Measurements from ENCODE around the gene AP1B1. TPM values are rescaled to one million over a fixed set of nuclear protein-coding genes. Genes with fewer than 3 reads are reported as not detected.

The AP1B1 gene
- total and polyA plus RNA-seq, 2 of the 4 experiments (the other 2 are of a cell fraction): 55.7 to 70.8 TPM

- peaks cover 11% of the 10 kb centered on the region; the same call in 1 of the 2 replicates for H4K20me1 ChIP-seq (ENCODE audit: insufficient read depth, low read length)
- no peak overlapping the region for H3K56ac ChIP-seq (ENCODE audit: extremely low read depth, insufficient read depth, low read length)
- no peak overlapping the region for H3K23ac ChIP-seq (ENCODE audit: low read depth, low read length)
- H3K9ac ChIP-seq (ENCODE audit: low read depth, low read length): no peak overlapping the region
- H2BK5ac ChIP-seq (ENCODE audit: low read depth, low read length, poor library complexity, severe bottlenecking): no peak overlapping the region
- no peak overlapping the region for H3K18ac ChIP-seq (ENCODE audit: low read depth, low read length)
- H3K14ac ChIP-seq (replicated peaks; ENCODE audit: low read depth, low read length): no peak overlapping the region
- no peaks in the 10 kb centered on the region for H3K9me3 ChIP-seq (ENCODE audit: control insufficient read depth, insufficient read depth, low read length)
- no peak for ATAC-seq (ENCODE audit: low read depth)
- WGBS, 2 experiments (ENCODE audit: extremely low coverage in 2 of 2, insufficient read length in 1 of 2): no CpG with 5 or more reads among the region's 4 CpGs
- no peak for DNase-seq
- no peaks in the 10 kb centered on the region for H3K27me3 ChIP-seq (ENCODE audit: control insufficient read depth, insufficient read depth, low read length)
- CTCF ChIA-PET: no interaction called here
- intact Hi-C loops (cut with micrococcal nuclease) (no loop called here), in situ Hi-C loops (cut with MboI; ENCODE audit: low sequenced_read_pairs) (no loop called here), dilution Hi-C loops (cut with HindIII; ENCODE audit: low sequenced_read_pairs, unreplicated experiment) (no loop called here)
- no peak overlapping the region for H2AK5ac ChIP-seq (ENCODE audit: low read depth, low read length)
- H4K91ac ChIP-seq (ENCODE audit: insufficient read depth, low read depth, low read length): no peak overlapping the region
- H3K4me3 ChIP-seq (ENCODE audit: insufficient read depth, low read depth, low read length): no peak overlapping the region
- H2AK9ac ChIP-seq (replicated peaks; ENCODE audit: low read depth, low read length, poor library complexity): no peak overlapping the region
- no peak overlapping the region for H4K8ac ChIP-seq (ENCODE audit: low read depth in 2 of 2, low read length in 2 of 2)
- no peak overlapping the region for H3K27ac ChIP-seq (ENCODE audit: insufficient read depth, low read length)
- H2BK120ac ChIP-seq (ENCODE audit: low read depth, low read length): no peak overlapping the region
- H3K4me1 ChIP-seq (ENCODE audit: control insufficient read depth, insufficient read depth, low read length): no peaks in the 10 kb centered on the region
- no peak overlapping the region for H3K4me2 ChIP-seq (ENCODE audit: low read depth, low read length)
- H3K36me3 ChIP-seq (ENCODE audit: control insufficient read depth, insufficient read depth, low read length): peaks cover 56% of the 10 kb centered on the region
- H3K79me1 ChIP-seq (ENCODE audit: low read depth in 1 of 2, low read length in 2 of 2): no peaks in the 10 kb centered on the region
- H3K9me1 ChIP-seq (ENCODE audit: insufficient read depth, low read length): no peaks in the 10 kb centered on the region
- H2BK20ac ChIP-seq (ENCODE audit: low read depth, low read length): no peak overlapping the region
- no peak overlapping the region for H2BK15ac ChIP-seq (ENCODE audit: low read depth, low read length)
- no peak for TF ChIP-seq RAD21 (IDR thresholded peaks at IDR 0.05; ENCODE audit: low read length)
- no peak for TF ChIP-seq BHLHE40 (IDR thresholded peaks at IDR 0.05; ENCODE audit: low read depth, low read length)
- TF ChIP-seq MAFK (IDR thresholded peaks at IDR 0.05; ENCODE audit: low read depth, low read length): no peak
- TF ChIP-seq CHD1 (IDR thresholded peaks at IDR 0.05; ENCODE audit: low read depth, low read length): no peak
- no peak for TF ChIP-seq ELK1 (IDR thresholded peaks at IDR 0.05; ENCODE audit: borderline replicate concordance, low read depth, low read length)
- TF ChIP-seq POLR2A (IDR thresholded peaks at IDR 0.05; ENCODE audit: low read depth, low read length): no peak
- TF ChIP-seq MAZ (IDR thresholded peaks at IDR 0.05; ENCODE audit: borderline replicate concordance, low read depth, low read length): no peak
- TF ChIP-seq CEBPB (IDR thresholded peaks at IDR 0.05; ENCODE audit: low read depth, low read length): no peak
- TF ChIP-seq RCOR1 (IDR thresholded peaks at IDR 0.05; ENCODE audit: insufficient replicate concordance, low read length): no peak
- TF ChIP-seq SMC3 (IDR thresholded peaks at IDR 0.05; ENCODE audit: low read depth, low read length): no peak
- no peak for TF ChIP-seq CTCF (conservative IDR thresholded peaks at IDR 0.05; ENCODE audit: low read depth, low read length)
- no peak for TF ChIP-seq FOS (IDR thresholded peaks at IDR 0.05; ENCODE audit: low read depth, low read length)
- TF ChIP-seq NFE2L2 (IDR thresholded peaks at IDR 0.05; ENCODE audit: low read depth, low read length): no peak
- TF ChIP-seq RFX5 (IDR thresholded peaks at IDR 0.05; ENCODE audit: low read depth, low read length): no peak
- H2AFZ ChIP-seq (replicated peaks; ENCODE audit: low read length, poor library complexity): no peak overlapping the region
- no TSS peak for BruUV-seq (replicated peaks)
- H3K4ac ChIP-seq (ENCODE audit: low read depth, low read length): no peak overlapping the region
- no peak overlapping the region for H4K5ac ChIP-seq (ENCODE audit: low read depth, low read length)
- POLR2A ChIA-PET (ENCODE audit: unreplicated experiment): no interaction called here
Measured at GRCh38 chr22:29346659-29347058, 41.7 kb downstream of the AP1B1 start.

Measured in IMR-90 (cell line).